ENCODE data around the gene SDF4. TPM values are rescaled to one million over a fixed set of nuclear protein-coding genes. Genes with fewer than 3 reads are reported as not detected.

The SDF4 gene
- total RNA-seq, 3 donors from 2014 or later (not counting 1 experiment from before 2014, with no cell fraction given) = 176 to 211 (median 184) TPM

DNA sequence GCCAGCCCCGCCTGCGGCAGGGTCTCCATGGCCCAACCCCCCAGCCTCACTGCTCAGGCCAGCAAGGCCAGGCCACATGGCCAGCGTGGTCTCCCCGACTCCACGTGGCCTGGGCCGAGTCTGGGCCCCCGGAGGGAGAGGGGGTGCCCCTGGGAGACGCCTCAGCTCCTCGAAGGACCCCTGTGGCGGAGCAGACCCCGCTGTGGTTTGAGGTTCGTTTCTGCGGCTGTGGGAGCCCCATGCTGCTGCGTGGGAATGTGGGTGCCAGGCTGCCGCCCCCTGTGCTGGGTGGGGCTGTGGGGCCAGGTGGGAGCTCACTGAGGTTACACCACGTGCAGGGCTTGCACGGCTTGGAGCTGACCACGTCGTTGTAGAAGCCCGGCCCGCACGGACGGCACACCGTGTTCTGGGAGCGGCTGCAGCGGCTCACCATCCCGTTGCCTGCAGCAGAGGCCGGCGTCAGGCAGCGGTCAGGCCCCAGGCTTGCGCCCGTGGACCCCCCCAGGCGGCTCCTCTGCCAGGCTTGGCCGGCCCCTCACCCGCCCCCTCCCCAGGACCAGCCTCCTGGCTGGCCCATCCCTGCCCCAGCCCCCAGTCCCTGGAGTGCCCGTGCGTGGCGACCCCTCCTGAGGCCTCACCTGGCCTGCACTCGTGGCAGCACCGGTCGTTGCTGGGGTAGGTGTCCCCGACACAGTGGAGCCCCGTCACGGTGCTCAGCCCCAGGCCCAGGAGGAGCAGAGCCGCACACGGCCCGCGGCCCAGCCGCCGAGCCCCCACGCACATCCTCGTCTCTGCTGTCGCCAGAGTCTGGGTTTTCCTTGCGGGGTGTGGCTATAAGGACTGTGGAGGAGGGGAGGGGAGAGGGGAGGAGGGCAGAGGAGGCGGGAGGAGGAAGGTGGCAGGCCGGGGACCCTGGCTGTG, 18.2 kb downstream of the SDF4 start, which contains the start of gene TNFRSF4:
TNFRSF4 (minus strand) TSS at position 809 of the 921 bp plus-strand sequence; CDS start at position 783, 26 bp downstream.
- no peaks in the 10 kb centered on the region for H3K9me3 ChIP-seq (ENCODE audit: control insufficient read depth, insufficient read depth, low read length)
- TF ChIP-seq, protein P1, sequence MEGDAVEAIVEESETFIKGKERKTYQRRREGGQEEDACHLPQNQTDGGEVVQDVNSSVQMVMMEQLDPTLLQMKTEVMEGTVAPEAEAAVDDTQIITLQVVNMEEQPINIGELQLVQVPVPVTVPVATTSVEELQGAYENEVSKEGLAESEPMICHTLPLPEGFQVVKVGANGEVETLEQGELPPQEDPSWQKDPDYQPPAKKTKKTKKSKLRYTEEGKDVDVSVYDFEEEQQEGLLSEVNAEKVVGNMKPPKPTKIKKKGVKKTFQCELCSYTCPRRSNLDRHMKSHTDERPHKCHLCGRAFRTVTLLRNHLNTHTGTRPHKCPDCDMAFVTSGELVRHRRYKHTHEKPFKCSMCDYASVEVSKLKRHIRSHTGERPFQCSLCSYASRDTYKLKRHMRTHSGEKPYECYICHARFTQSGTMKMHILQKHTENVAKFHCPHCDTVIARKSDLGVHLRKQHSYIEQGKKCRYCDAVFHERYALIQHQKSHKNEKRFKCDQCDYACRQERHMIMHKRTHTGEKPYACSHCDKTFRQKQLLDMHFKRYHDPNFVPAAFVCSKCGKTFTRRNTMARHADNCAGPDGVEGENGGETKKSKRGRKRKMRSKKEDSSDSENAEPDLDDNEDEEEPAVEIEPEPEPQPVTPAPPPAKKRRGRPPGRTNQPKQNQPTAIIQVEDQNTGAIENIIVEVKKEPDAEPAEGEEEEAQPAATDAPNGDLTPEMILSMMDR (IDR thresholded peaks at IDR 0.05) = no peak
- 7% methylated on average over 56 of the region's 56 CpGs for WGBS (ENCODE audit: insufficient coverage)
- H3K27me3 ChIP-seq (ENCODE audit: control insufficient read depth, insufficient read depth, low read length) = no peaks in the 10 kb centered on the region
- Mint-ChIP-seq H3K27ac (peak within 1 kb of the TSS; percentile 98 to 99), H3K4me3 (peak within 1 kb of the TSS; percentile 71), H3K9me3 (no peaks in the 10 kb centered on the region), H3K27me3 (ENCODE audit: low read depth in 2 of 2) (no peaks in the 10 kb centered on the region), H3K36me3 (no peaks in the 10 kb centered on the region), H3K4me1 (peaks cover 15 to 49% of the 10 kb centered on the region in 2 donors)
- peak within 1 kb of the TSS; percentile 90 for H3K27ac ChIP-seq (ENCODE audit: low read length)
- DNase-seq (peak; percentile 64 to 70), ATAC-seq (peak; percentile 14 to 35 (median 28))
- intact Hi-C loops (cut with micrococcal nuclease) = loop anchor here (2.0 kb wide), 1 partner anchor 17 kb away; no protein-coding TSS in a partner anchor
- peak within 1 kb of the TSS; percentile 30 for H3K4me3 ChIP-seq (ENCODE audit: low read length)
- peaks cover 99% of the 10 kb centered on the region for H3K4me1 ChIP-seq (ENCODE audit: control insufficient read depth, insufficient read depth, low read length)
- H3K36me3 ChIP-seq (ENCODE audit: control insufficient read depth, insufficient read depth, low read length) = peaks cover 17% of the 10 kb centered on the region

DNA sequence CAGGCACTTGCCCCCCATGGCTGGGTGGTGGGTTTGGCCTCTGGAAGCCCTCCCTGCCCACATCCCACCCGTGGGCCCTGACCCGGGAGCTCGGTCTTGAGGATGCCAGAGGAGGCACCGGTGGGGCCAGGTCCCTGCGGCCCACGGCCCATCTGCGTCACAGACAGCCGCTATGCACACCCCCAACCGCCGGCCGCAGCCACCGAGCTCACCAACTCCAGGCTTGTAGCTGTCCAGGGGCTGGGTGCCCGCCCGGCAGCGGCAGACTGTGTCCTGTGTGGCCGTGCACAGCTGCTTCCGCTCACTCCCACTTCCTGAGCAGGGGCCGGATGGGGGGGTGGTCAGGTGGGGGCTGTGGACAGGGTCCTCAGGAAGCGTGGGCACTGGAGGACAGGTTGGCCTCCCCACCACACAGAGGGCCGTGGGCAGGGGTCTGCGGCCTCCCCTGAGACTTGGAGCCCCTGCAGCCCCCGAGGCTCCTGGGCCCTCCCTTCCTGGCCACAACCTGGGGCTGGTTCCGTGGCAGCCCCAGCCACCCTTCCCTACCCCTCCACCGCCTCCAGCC, 18.9 kb downstream of the SDF4 start:
- H3K27me3 ChIP-seq (ENCODE audit: control insufficient read depth, insufficient read depth, low read length) = no peaks in the 10 kb centered on the region
- 1% methylated on average over 24 of the region's 24 CpGs for WGBS (ENCODE audit: insufficient coverage)
- intact Hi-C loops (cut with micrococcal nuclease) = no loop called here
- Mint-ChIP-seq H3K9me3 (no peaks in the 10 kb centered on the region), H3K4me1 (peaks cover 22 to 56% of the 10 kb centered on the region in 2 donors), H3K27ac (peak overlapping the region; percentile 79 to 98), H3K4me3 (peak overlapping the region; percentile 71), H3K27me3 (ENCODE audit: low read depth in 2 of 2) (no peaks in the 10 kb centered on the region), H3K36me3 (no peaks in the 10 kb centered on the region)
- TF ChIP-seq, protein P1 (IDR thresholded peaks at IDR 0.05) = no peak
- peak overlapping the region; percentile 90 for H3K27ac ChIP-seq (ENCODE audit: low read length)
- ATAC-seq (peak; percentile 32 to 74 (median 65)), DNase-seq (peak; percentile 76 to 88)
- H3K4me1 ChIP-seq (ENCODE audit: control insufficient read depth, insufficient read depth, low read length) = peaks cover 99% of the 10 kb centered on the region
- H3K36me3 ChIP-seq (ENCODE audit: control insufficient read depth, insufficient read depth, low read length) = peaks cover 10% of the 10 kb centered on the region
- peak overlapping the region; percentile 30 for H3K4me3 ChIP-seq (ENCODE audit: low read length)
- H3K9me3 ChIP-seq (ENCODE audit: control insufficient read depth, insufficient read depth, low read length) = no peaks in the 10 kb centered on the region

DNA sequence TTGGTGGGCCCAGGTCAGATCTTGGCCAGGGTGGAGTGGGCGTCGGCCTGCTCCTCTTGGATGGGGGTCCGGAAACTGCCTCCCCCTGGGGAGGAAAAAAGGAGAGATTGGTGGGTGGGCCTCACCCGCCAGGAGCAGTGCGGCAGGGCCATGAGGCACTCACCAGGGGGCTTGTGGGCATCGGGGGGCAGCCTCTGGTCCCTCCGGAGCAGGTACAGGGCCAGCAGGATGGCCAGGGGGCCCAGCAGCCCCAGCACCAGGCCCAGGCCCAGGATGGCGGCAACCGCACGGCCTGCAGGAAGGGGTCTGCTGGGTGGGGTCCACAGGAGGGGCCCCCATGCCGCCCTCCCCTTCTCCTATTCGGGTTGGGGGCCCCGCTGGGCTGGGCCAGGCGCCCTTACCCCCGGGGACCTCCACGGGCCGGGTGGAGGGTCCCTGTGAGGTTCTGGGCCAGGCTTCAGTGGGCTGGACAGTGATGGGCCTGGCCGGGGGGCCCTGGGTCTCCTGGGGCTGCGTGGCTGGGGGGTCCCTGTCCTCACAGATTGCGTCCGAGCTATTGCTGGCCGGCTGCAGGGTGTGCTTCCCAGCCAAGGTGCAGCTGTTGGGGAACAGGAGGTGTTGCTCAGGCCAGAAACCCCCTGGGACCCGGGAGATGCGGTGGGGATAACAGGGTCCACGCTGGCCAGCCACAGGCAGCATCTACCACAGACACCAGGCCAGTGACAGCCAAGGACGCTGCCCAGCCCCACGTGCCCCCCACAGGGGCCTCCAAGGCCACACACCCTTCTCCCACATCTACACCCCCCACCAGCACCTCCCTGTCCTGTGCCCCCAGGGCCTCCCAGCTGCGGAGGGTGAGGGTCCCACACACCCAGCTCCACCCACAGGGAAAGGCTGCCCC, 20.0 kb downstream of the SDF4 start:
- intact Hi-C loops (cut with micrococcal nuclease) = no loop called here
- no peaks in the 10 kb centered on the region for H3K27me3 ChIP-seq (ENCODE audit: control insufficient read depth, insufficient read depth, low read length)
- 86% methylated on average over 28 of the region's 28 CpGs for WGBS (ENCODE audit: insufficient coverage)
- TF ChIP-seq, protein P1 (IDR thresholded peaks at IDR 0.05) = no peak
- H3K27ac Mint-ChIP-seq = peak overlapping the region; percentile 98
- no peak for ATAC-seq
- H3K4me3 ChIP-seq (ENCODE audit: low read length) = no peak overlapping the region
- peaks cover 5% of the 10 kb centered on the region for H3K36me3 ChIP-seq (ENCODE audit: control insufficient read depth, insufficient read depth, low read length)
- H3K9me3 ChIP-seq (ENCODE audit: control insufficient read depth, insufficient read depth, low read length) = no peaks in the 10 kb centered on the region
- peaks cover 22 to 63% of the 10 kb centered on the region in 2 donors for H3K4me1 Mint-ChIP-seq
- H3K4me3 Mint-ChIP-seq = peak overlapping the region; percentile 49
- no peak for DNase-seq
- peaks cover 100% of the 10 kb centered on the region for H3K4me1 ChIP-seq (ENCODE audit: control insufficient read depth, insufficient read depth, low read length)
- no peaks in the 10 kb centered on the region for H3K27me3 Mint-ChIP-seq (ENCODE audit: low read depth in 2 of 2)
- peak overlapping the region; percentile 90 for H3K27ac ChIP-seq (ENCODE audit: low read length)
- no peaks in the 10 kb centered on the region for H3K36me3 Mint-ChIP-seq
- H3K9me3 Mint-ChIP-seq = no peaks in the 10 kb centered on the region

All from natural killer cell (primary cell).